GM12878 (cell line): ENCODE data around the gene KAZN. TPM values are rescaled to one million over a fixed set of nuclear protein-coding genes. Genes with fewer than 3 reads are reported as not detected.

Source experiments
- ATAC-seq: fragments of 200-7000 bp; cut with Tn5 transposase; 3 replicates; pipeline ENCODE4 v1.9.1; 2020; ENCODE audit warnings: mild to moderate bottlenecking, moderate library complexity
- BruUV-seq: library from RNA; stranded (reverse); fragments of 400-500 nt; replicated peaks from 2 replicates; lab custom pipeline; 2021; lab: Mats Ljungman, UMichigan
- CTCF ChIA-PET: fragments of 300-600 bp; sonication (Branson Sonifier 250); formaldehyde crosslinking; extraction: SDS; loops from one replicate; lab custom pipeline; 2021; ENCODE audit warnings: inconsistent platforms; lab: Yijun Ruan, JAX
- POLR2A ChIA-PET: fragments of 350-600 bp; formaldehyde crosslinking; extraction: SDS; loops from one replicate; lab custom pipeline; 2021; ENCODE audit warnings: inconsistent platforms; lab: Charles Lee
- RAD21 ChIA-PET: fragments of 300-600 bp; sonication (Branson Sonifier 250); formaldehyde crosslinking; loops from one replicate; lab custom pipeline; 2023; ENCODE audit warnings: antibody characterized with exemption; ENCODE audit not compliant: unreplicated experiment; lab: Charles Lee
- SMC1A ChIA-PET: fragments of 300-600 bp; sonication (Branson Sonifier 250); formaldehyde crosslinking; loops from one replicate; lab custom pipeline; 2023; ENCODE audit not compliant: unreplicated experiment, uncharacterized antibody; lab: Charles Lee
- DNase-seq: peaks from one replicate; pipeline ENCODE4 v3.0.0-alpha.2; 2011; ENCODE audit warnings: low read depth, low spot score
- FAIRE-seq: peaks from 3 replicates; lab custom pipeline; 2011; peaks lifted over from hg19 to GRCh38; lab: Jason Lieb, UNC
- H2AFZ ChIP-seq: 2 replicates; pipeline ENCODE4 v1.6.0; 2011; ENCODE audit warnings: low read depth, low read length, control low read depth; ENCODE audit not compliant: control insufficient read depth
- H3K27ac ChIP-seq: 2 replicates; pipeline ENCODE4 v1.5.1; 2011; ENCODE audit warnings: control low read depth; ENCODE audit not compliant: control insufficient read depth, insufficient read depth
- H3K27me3 ChIP-seq, 2 experiments: replicated peaks in 1 of 2; 2 replicates each; pipeline versions ENCODE4 v1.6.0 to v1.6.1; 2011; ENCODE audit warnings: low read length in 1 of 2; ENCODE audit not compliant: control insufficient read depth in 2 of 2, insufficient read depth in 2 of 2
- H3K36me3 ChIP-seq, 2 experiments: 2 replicates each; pipeline ENCODE4 v1.5.1; 2011; ENCODE audit warnings: low read length in 1 of 2; ENCODE audit not compliant: control insufficient read depth in 2 of 2, insufficient read depth in 2 of 2
- H3K4me1 ChIP-seq: 2 replicates; pipeline ENCODE4 v1.6.1; 2011; ENCODE audit warnings: mild to moderate bottlenecking, low read length, moderate library complexity, mixed read lengths; ENCODE audit not compliant: control insufficient read depth, insufficient read depth
- H3K4me2 ChIP-seq: 2 replicates; pipeline ENCODE4 v1.6.0; 2011; ENCODE audit warnings: control low read depth; ENCODE audit not compliant: control insufficient read depth, insufficient read depth
- H3K4me3 ChIP-seq: fragments of 200-600 bp; sonication (generic); 2 replicates; pipeline ENCODE4 v1.5.1; 2016
- H3K79me2 ChIP-seq: 2 replicates; pipeline ENCODE4 v1.6.0; 2011; ENCODE audit warnings: low read length; ENCODE audit not compliant: control insufficient read depth, insufficient read depth
- H3K9ac ChIP-seq: 2 replicates; pipeline ENCODE4 v1.8.0; 2011; ENCODE audit warnings: low read length, control low read depth, mixed read lengths; ENCODE audit not compliant: control insufficient read depth, insufficient read depth
- H3K9me3 ChIP-seq: replicated peaks from 3 replicates; pipeline ENCODE4 v1.5.1; 2011; ENCODE audit warnings: mild to moderate bottlenecking, low read length; ENCODE audit not compliant: control insufficient read depth, insufficient read depth
- H4K20me1 ChIP-seq: 2 replicates; pipeline ENCODE4 v1.6.0; 2011; ENCODE audit not compliant: control insufficient read depth, insufficient read depth
- CREM ChIP-seq: IDR thresholded peaks from 2 replicates; pipeline ENCODE4 v1.6.1; 2014; ENCODE audit warnings: antibody characterized with exemption, low read depth
- FOS ChIP-seq: IDR thresholded peaks from 3 replicates; pipeline ENCODE4 v1.6.1; 2011; ENCODE audit warnings: borderline replicate concordance; ENCODE audit not compliant: insufficient read length; ENCODE audit errors: extremely low read depth
- FOXK2 ChIP-seq: fragments of 450-650 bp; IDR thresholded peaks from 2 replicates; pipeline ENCODE4 v1.6.1; 2017; ENCODE audit warnings: mild to moderate bottlenecking, moderate library complexity
- GABPA ChIP-seq: IDR thresholded peaks from 2 replicates; pipeline ENCODE4 v1.6.1; 2014; ENCODE audit warnings: antibody characterized with exemption, low read depth, mild to moderate bottlenecking, inconsistent platforms
- NFXL1 ChIP-seq: fragments of 450-650 bp; IDR thresholded peaks from 2 replicates; pipeline ENCODE4 v1.6.1; 2017; ENCODE audit warnings: antibody characterized with exemption, mild to moderate bottlenecking, borderline replicate concordance
- NFYB ChIP-seq: IDR thresholded peaks from 2 replicates; pipeline ENCODE4 v1.6.1; 2011; ENCODE audit warnings: low read depth, mild to moderate bottlenecking, low read length, improper control_type of control experiment, moderate library complexity; ENCODE audit not compliant: insufficient read depth
- PAX5 ChIP-seq: IDR thresholded peaks from 2 replicates; pipeline ENCODE4 v1.6.1; 2011; ENCODE audit warnings: low read depth, low read length, borderline replicate concordance
- RAD21 ChIP-seq: IDR thresholded peaks from 2 replicates; pipeline ENCODE4 v1.6.1; 2011; ENCODE audit warnings: mild to moderate bottlenecking, low read depth, low read length, moderate library complexity; ENCODE audit not compliant: insufficient read depth
- RELA ChIP-seq: fragments of 450-650 bp; IDR thresholded peaks from 2 replicates; pipeline ENCODE4 v1.8.0; 2014; ENCODE audit warnings: borderline replicate concordance; ENCODE audit not compliant: partially characterized antibody
- REST ChIP-seq: IDR thresholded peaks from 2 replicates; pipeline ENCODE4 v1.6.1; 2012; ENCODE audit warnings: mild to moderate bottlenecking, low read depth, low read length
- SKIL ChIP-seq: fragments of 450-650 bp; IDR thresholded peaks from 2 replicates; pipeline ENCODE4 v1.6.1; 2017; ENCODE audit warnings: mild to moderate bottlenecking, low read depth, inconsistent platforms; ENCODE audit not compliant: poor library complexity, severe bottlenecking
- WRNIP1 ChIP-seq: IDR thresholded peaks from 2 replicates; pipeline ENCODE4 v1.6.1; 2011; ENCODE audit warnings: low read depth, low read length, improper control_type of control experiment, borderline replicate concordance
- ZNF217 ChIP-seq: fragments of 450-650 bp; IDR thresholded peaks from 2 replicates; pipeline ENCODE4 v1.6.1; 2017; ENCODE audit warnings: antibody characterized with exemption, mild to moderate bottlenecking
- ZNF592 ChIP-seq: fragments of 450-650 bp; IDR thresholded peaks from 2 replicates; pipeline ENCODE4 v1.6.1; 2017; ENCODE audit warnings: mild to moderate bottlenecking, moderate library complexity
- WGBS: methylation state at CpG from one replicate; pipeline ENCODE4 v1.1.6; 2016; ENCODE audit warnings: low lambda C conversion rate; ENCODE audit not compliant: insufficient replicate concordance, insufficient coverage; ENCODE audit errors: missing lambda C conversion rate; 5-methylcytosine and 5-hydroxymethylcytosine counted together
- in situ Hi-C: fragments of 300-500 bp; cut with MboI; formaldehyde crosslinking; loops from 9 replicates; pipeline ENCODE4 v1.14.3; 2018; ENCODE audit warnings: mixed read lengths
- intact Hi-C: fragments of 100-400 bp; cut with micrococcal nuclease; formaldehyde crosslinking; loops from one replicate; pipeline ENCODE4 v1.14.2; 2022; ENCODE audit not compliant: unreplicated experiment
- polyA plus RNA-seq, 11 experiments: library from polyadenylated mRNA; depleted of rRNA in 4 of 11; unstranded in 6 of 11; stranded (reverse) in 5 of 11; fragments of >200 nt; fragmentation: Nextera tagmentation in 4 of 11; fragmentation: Illumina TruSeq in 1 of 11; extraction: Ambion mirVana in 4 of 11; extraction: Trizol in 1 of 11; gene quantifications; 1 replicate in 1 of 11; 2 replicates in 10 of 11; pipeline versions ENCODE4 v1.2.1 to v1.2.3, GENCODE V29; 2011 to 2016; ENCODE audit warnings: inconsistent platforms in 2 of 11, missing spikeins in 2 of 11, low read depth in 1 of 11
- total RNA-seq, 4 experiments: library from RNA; depleted of rRNA in 3 of 4; stranded (reverse); fragments of >200 nt in 3 of 4; fragmentation: Illumina TruSeq in 1 of 4; extraction: Trizol in 1 of 4; gene quantifications; 2 replicates each; pipeline versions ENCODE4 v1.2.1 to v1.2.3, GENCODE V29; 2013 to 2021

The KAZN gene
- total and polyA plus RNA-seq, 10 of the 15 experiments (the other 5 are each of a cell fraction or from before 2014, with no cell fraction given), result 0.72 to 4.0 (median 1.2) TPM

GRCh38 chr1:14862114-14862771 is 263.8 kb downstream of the KAZN start:
- DNase-seq (no peak), FAIRE-seq (no peak), ATAC-seq (no peak)
- Histone ChIP-seq H3K27me3 (peaks cover 0 to 2% of the 10 kb centered on the region in 2 experiments; a peak in 2 of 4 replicates), H3K4me3 (no peak overlapping the region), H3K9me3 (no peaks in the 10 kb centered on the region), H3K9ac (no peak overlapping the region), H4K20me1 (no peaks in the 10 kb centered on the region), H2AFZ (no peak overlapping the region), H3K79me2 (no peaks in the 10 kb centered on the region), H3K36me3 (no peaks in the 10 kb centered on the region), H3K4me2 (no peak overlapping the region), H3K27ac (no peak overlapping the region), H3K4me1 (no peaks in the 10 kb centered on the region)
- intact Hi-C loops (no loop called here), in situ Hi-C loops (no loop called here)
- 11% methylated on average over 13 of the region's 13 CpGs for WGBS
- ChIA-PET CTCF (no interaction called here), SMC1A (interaction anchor here (0.9 to 2.0 kb wide), 2 partner anchors 19 to 166 kb away, joined by 3 to 8 read pairs; no protein-coding TSS in a partner anchor), RAD21 (no interaction called here), POLR2A (interaction anchor here (0.5 kb wide), 1 partner anchor 558 kb away, joined by 3 read pairs; no protein-coding TSS in a partner anchor)
- no TSS peak for BruUV-seq
- TF ChIP-seq FOS, result no peak
- no peak for TF ChIP-seq RAD21
- TF ChIP-seq GABPA, result no peak
- no peak for TF ChIP-seq FOXK2
- TF ChIP-seq NFXL1, result no peak
- no peak for TF ChIP-seq NFYB
- TF ChIP-seq PAX5, result no peak
- no peak for TF ChIP-seq CREM
- TF ChIP-seq SKIL, result no peak
- no peak for TF ChIP-seq RELA
- no peak for TF ChIP-seq ZNF217
- no peak for TF ChIP-seq ZNF592
- TF ChIP-seq REST, result no peak
- TF ChIP-seq WRNIP1, result no peak
